Neural cell (in vitro differentiated cells): ENCODE measurements around the gene LAMTOR1. TPM values are rescaled to one million over a fixed set of nuclear protein-coding genes. Genes with fewer than 3 reads are reported as not detected.

Experiments used
- H2AFZ ChIP-seq: fragments of 200-600, 300-800 bp; sonication (generic), shearing (Covaris generic); 2 replicates; pipeline ENCODE4 v1.6.0; 2014; ENCODE audit warnings: low read depth, mild to moderate bottlenecking, antibody characterized with exemption, low read length, moderate library complexity
- H3F3A ChIP-seq: fragments of 200-600 bp; shearing (Covaris generic); 2 replicates; pipeline ENCODE4 v1.6.1; 2016; ENCODE audit warnings: mild to moderate bottlenecking, moderate library complexity, mixed read lengths, antibody characterized with exemption, low read length; ENCODE audit not compliant: insufficient read depth, poor library complexity, severe bottlenecking
- H3K27ac ChIP-seq: fragments of 200-600, 300-800 bp; sonication (generic), shearing (Covaris generic); 2 replicates; pipeline ENCODE4 v1.5.1; 2014; ENCODE audit warnings: mild to moderate bottlenecking, low read length, moderate library complexity
- H3K27me3 ChIP-seq: fragments of 300-800, 200-600 bp; sonication (generic), shearing (Covaris generic); 2 replicates; pipeline ENCODE4 v1.6.0; 2014; ENCODE audit warnings: mild to moderate bottlenecking, low read depth, low read length, moderate library complexity; ENCODE audit not compliant: insufficient read depth
- H3K36me3 ChIP-seq: fragments of 300-800, 200-600 bp; sonication (generic), shearing (Covaris generic); 2 replicates; pipeline ENCODE4 v1.5.1; 2014; ENCODE audit warnings: mild to moderate bottlenecking, antibody characterized with exemption, low read length, moderate library complexity; ENCODE audit not compliant: insufficient read depth
- H3K4me2 ChIP-seq: fragments of 300-800, 200-600 bp; sonication (generic), shearing (Covaris generic); 2 replicates; pipeline ENCODE4 v1.6.0; 2014; ENCODE audit warnings: mild to moderate bottlenecking, low read length
- H3K4me3 ChIP-seq: fragments of 300-800, 200-600 bp; sonication (generic), shearing (Covaris generic); 2 replicates; pipeline ENCODE4 v1.5.1; 2014; ENCODE audit warnings: mild to moderate bottlenecking, low read length, moderate library complexity
- H3K79me2 ChIP-seq: fragments of 200-600 bp; shearing (Covaris generic); replicated peaks from 2 replicates; pipeline ENCODE4 v1.6.0; 2014; ENCODE audit warnings: mild to moderate bottlenecking, low read length, moderate library complexity; ENCODE audit not compliant: insufficient read depth
- H3K9ac ChIP-seq: fragments of 300-800, 200-600 bp; sonication (generic), shearing (Covaris generic); 2 replicates; pipeline ENCODE4 v1.6.1; 2016; ENCODE audit warnings: mild to moderate bottlenecking, low read length, mixed read lengths
- H3K9me2 ChIP-seq: fragments of 200-600 bp; shearing (Covaris generic); 2 replicates; pipeline ENCODE4 v1.6.1; 2016; ENCODE audit warnings: mild to moderate bottlenecking, low read length, mixed read lengths; ENCODE audit not compliant: insufficient read depth
- H3K9me3 ChIP-seq: fragments of 200-600, 300-800 bp; sonication (generic), shearing (Covaris generic); 2 replicates; pipeline ENCODE4 v1.6.1; 2016; ENCODE audit warnings: mild to moderate bottlenecking, mixed run types, low read length, moderate library complexity, mixed read lengths
- H4K20me1 ChIP-seq: fragments of 200-600 bp; shearing (Covaris generic); 2 replicates; pipeline ENCODE4 v1.6.1; 2016; ENCODE audit warnings: mild to moderate bottlenecking, mixed run types; ENCODE audit not compliant: insufficient read depth
- EP300 ChIP-seq: fragments of 450-650 bp; conservative IDR thresholded peaks from 2 replicates; pipeline ENCODE4 v1.6.1; 2014; ENCODE audit warnings: antibody characterized with exemption, mild to moderate bottlenecking, moderate library complexity; ENCODE audit not compliant: poor library complexity, severe bottlenecking
- EZH2 ChIP-seq: fragments of 200-600, 300-800 bp; shearing (Covaris generic), sonication (generic); IDR thresholded peaks from 2 replicates; pipeline ENCODE4 v1.6.1; 2014; ENCODE audit warnings: antibody characterized with exemption, low read length, borderline replicate concordance, mild to moderate bottlenecking; ENCODE audit not compliant: insufficient read depth, poor library complexity, severe bottlenecking
- MXI1 ChIP-seq: fragments of 450-650 bp; conservative IDR thresholded peaks from 2 replicates; pipeline ENCODE4 v1.6.1; 2014; ENCODE audit warnings: antibody characterized with exemption, mild to moderate bottlenecking; ENCODE audit not compliant: poor library complexity, severe bottlenecking
- POLR2AphosphoS5 ChIP-seq: IDR thresholded peaks from 2 replicates; pipeline ENCODE4 v1.6.1; 2012
- RAD21 ChIP-seq: fragments of 450-650 bp; conservative IDR thresholded peaks from 2 replicates; pipeline ENCODE4 v1.6.1; 2014; ENCODE audit warnings: antibody characterized with exemption, mild to moderate bottlenecking, moderate library complexity
- SMC3 ChIP-seq: fragments of 450-650 bp; conservative IDR thresholded peaks from 2 replicates; pipeline ENCODE4 v1.6.1; 2014; ENCODE audit warnings: antibody characterized with exemption, mild to moderate bottlenecking, moderate library complexity; ENCODE audit not compliant: poor library complexity
- TAF1 ChIP-seq: IDR thresholded peaks from 2 replicates; pipeline ENCODE4 v1.6.1; 2012; ENCODE audit warnings: low read depth
- polyA plus RNA-seq: library from polyadenylated mRNA; depleted of rRNA; stranded (reverse); fragments of >200 nt; gene quantifications from 2 replicates; pipeline ENCODE4 v1.2.3, GENCODE V29; 2014
- TF ChIP-seq, protein P1 (sequence below): fragments of 450-650 bp; IDR thresholded peaks from 2 replicates; pipeline ENCODE4 v1.5.1; 2014; ENCODE audit warnings: antibody characterized with exemption, mild to moderate bottlenecking, moderate library complexity; ENCODE audit not compliant: poor library complexity, severe bottlenecking
- TF ChIP-seq, protein P2 (sequence below): IDR thresholded peaks from 2 replicates; pipeline ENCODE4 v1.6.1; 2012; ENCODE audit warnings: borderline replicate concordance

Gene LAMTOR1
- polyA plus RNA-seq, 1 donor from 2014 or later, result 108 TPM

DNA sequence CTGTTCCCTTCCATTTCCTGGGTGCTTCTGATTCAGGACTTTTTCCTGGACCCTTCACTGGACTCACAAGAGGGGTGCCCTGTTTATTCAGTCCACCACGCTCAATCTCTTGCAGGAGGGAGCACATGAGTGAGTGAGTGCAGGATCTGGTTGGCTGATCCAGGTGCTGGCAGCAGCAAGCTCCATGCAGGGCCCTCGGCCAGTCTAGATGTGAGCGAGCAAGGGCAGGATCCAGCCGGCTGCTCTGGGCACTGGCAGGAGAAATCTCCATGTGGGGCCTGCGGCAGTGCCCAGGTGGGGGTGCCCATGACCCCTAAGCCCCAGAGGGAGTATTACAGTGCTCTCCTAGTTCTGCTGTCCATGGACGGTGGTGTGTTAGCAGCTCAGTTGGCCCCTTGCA, 20.9 kb upstream of the LAMTOR1 start:
- no peaks in the 10 kb centered on the region for H3K9me2 ChIP-seq
- no peaks in the 10 kb centered on the region for H3K36me3 ChIP-seq
- peaks cover 7% of the 10 kb centered on the region for H3K9me3 ChIP-seq
- no peaks in the 10 kb centered on the region for H3F3A ChIP-seq
- H3K79me2 ChIP-seq, result no peaks in the 10 kb centered on the region
- TF ChIP-seq MXI1 (no peak), EP300 (no peak), POLR2AphosphoS5 (no peak), TAF1 (no peak), SMC3 (no peak), RAD21 (no peak), EZH2 (no peak)
- TF ChIP-seq, protein P1, sequence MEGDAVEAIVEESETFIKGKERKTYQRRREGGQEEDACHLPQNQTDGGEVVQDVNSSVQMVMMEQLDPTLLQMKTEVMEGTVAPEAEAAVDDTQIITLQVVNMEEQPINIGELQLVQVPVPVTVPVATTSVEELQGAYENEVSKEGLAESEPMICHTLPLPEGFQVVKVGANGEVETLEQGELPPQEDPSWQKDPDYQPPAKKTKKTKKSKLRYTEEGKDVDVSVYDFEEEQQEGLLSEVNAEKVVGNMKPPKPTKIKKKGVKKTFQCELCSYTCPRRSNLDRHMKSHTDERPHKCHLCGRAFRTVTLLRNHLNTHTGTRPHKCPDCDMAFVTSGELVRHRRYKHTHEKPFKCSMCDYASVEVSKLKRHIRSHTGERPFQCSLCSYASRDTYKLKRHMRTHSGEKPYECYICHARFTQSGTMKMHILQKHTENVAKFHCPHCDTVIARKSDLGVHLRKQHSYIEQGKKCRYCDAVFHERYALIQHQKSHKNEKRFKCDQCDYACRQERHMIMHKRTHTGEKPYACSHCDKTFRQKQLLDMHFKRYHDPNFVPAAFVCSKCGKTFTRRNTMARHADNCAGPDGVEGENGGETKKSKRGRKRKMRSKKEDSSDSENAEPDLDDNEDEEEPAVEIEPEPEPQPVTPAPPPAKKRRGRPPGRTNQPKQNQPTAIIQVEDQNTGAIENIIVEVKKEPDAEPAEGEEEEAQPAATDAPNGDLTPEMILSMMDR, result no peak
- TF ChIP-seq, protein P2, sequence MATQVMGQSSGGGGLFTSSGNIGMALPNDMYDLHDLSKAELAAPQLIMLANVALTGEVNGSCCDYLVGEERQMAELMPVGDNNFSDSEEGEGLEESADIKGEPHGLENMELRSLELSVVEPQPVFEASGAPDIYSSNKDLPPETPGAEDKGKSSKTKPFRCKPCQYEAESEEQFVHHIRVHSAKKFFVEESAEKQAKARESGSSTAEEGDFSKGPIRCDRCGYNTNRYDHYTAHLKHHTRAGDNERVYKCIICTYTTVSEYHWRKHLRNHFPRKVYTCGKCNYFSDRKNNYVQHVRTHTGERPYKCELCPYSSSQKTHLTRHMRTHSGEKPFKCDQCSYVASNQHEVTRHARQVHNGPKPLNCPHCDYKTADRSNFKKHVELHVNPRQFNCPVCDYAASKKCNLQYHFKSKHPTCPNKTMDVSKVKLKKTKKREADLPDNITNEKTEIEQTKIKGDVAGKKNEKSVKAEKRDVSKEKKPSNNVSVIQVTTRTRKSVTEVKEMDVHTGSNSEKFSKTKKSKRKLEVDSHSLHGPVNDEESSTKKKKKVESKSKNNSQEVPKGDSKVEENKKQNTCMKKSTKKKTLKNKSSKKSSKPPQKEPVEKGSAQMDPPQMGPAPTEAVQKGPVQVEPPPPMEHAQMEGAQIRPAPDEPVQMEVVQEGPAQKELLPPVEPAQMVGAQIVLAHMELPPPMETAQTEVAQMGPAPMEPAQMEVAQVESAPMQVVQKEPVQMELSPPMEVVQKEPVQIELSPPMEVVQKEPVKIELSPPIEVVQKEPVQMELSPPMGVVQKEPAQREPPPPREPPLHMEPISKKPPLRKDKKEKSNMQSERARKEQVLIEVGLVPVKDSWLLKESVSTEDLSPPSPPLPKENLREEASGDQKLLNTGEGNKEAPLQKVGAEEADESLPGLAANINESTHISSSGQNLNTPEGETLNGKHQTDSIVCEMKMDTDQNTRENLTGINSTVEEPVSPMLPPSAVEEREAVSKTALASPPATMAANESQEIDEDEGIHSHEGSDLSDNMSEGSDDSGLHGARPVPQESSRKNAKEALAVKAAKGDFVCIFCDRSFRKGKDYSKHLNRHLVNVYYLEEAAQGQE, result no peak
- H3K27ac ChIP-seq, result no peak overlapping the region
- H3K27me3 ChIP-seq, result no peaks in the 10 kb centered on the region
- no peak overlapping the region for H3K4me2 ChIP-seq
- no peak overlapping the region for H2AFZ ChIP-seq
- H3K9ac ChIP-seq, result no peak overlapping the region
- H3K4me3 ChIP-seq, result no peak overlapping the region
- H4K20me1 ChIP-seq, result no peaks in the 10 kb centered on the region

DNA sequence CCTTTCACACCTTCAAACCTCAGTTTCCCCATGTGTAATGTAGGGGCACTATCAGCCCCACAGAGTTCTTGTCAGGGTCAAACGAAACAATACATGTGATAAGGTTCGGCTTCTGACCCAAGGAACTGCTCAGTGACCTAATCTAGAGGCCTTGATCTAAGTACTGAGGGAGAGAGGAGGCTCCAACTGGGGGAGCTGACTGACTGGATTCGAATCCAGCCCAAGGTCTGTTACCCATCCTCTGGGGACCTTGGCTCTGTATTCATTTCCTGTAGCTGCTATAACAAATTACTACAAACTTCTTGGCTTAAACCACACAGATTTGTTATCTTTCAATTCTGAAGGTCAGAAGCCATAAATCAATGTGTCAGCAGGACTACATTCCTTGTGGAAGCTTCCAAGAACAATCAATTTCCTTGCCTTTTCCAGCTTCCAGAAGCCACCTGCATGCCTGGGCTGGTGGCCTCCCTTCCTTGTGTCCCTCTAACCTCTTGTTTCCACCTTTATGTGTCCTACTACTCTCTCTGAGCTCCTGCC, 20.1 kb upstream of the LAMTOR1 start:
- Histone ChIP-seq H3F3A (no peaks in the 10 kb centered on the region), H3K9ac (no peak overlapping the region), H3K27me3 (no peaks in the 10 kb centered on the region), H3K4me2 (no peak overlapping the region), H3K4me3 (no peak overlapping the region), H3K27ac (no peak overlapping the region), H2AFZ (no peak overlapping the region), H3K9me2 (no peaks in the 10 kb centered on the region), H4K20me1 (no peaks in the 10 kb centered on the region), H3K79me2 (no peaks in the 10 kb centered on the region), H3K9me3 (no peaks in the 10 kb centered on the region), H3K36me3 (no peaks in the 10 kb centered on the region)
- TF ChIP-seq EP300, result no peak
- TF ChIP-seq, protein P2, result no peak
- TF ChIP-seq, protein P1, result no peak
- TF ChIP-seq POLR2AphosphoS5, result no peak
- no peak for TF ChIP-seq EZH2
- no peak for TF ChIP-seq RAD21
- no peak for TF ChIP-seq MXI1
- TF ChIP-seq SMC3, result no peak
- no peak for TF ChIP-seq TAF1
